ENCODE data around the gene SRRM3. TPM values are rescaled to one million over a fixed set of nuclear protein-coding genes. Genes with fewer than 3 reads are reported as not detected.

The SRRM3 gene
- total RNA-seq, 4 donors from 2014 or later: 1.8 to 2.6 (median 2.1) TPM

- TF ChIP-seq CTCF (IDR thresholded peaks at IDR 0.05; ENCODE audit: low read depth): no peak
These were observed 66.7 kb downstream of the SRRM3 start for GRCh38 chr7:76268376-76268775.

- no peak for TF ChIP-seq CTCF (IDR thresholded peaks at IDR 0.05; ENCODE audit: low read depth)
These were observed 68.2 kb downstream of the SRRM3 start for GRCh38 chr7:76269895-76270294.

GRCh38 chr7:76272142-76272541 lies 70.4 kb downstream of the SRRM3 start:
- no peak for TF ChIP-seq CTCF (IDR thresholded peaks at IDR 0.05; ENCODE audit: low read depth)

- no peak for TF ChIP-seq CTCF (IDR thresholded peaks at IDR 0.05; ENCODE audit: low read depth)
These were observed 71.3 kb downstream of the SRRM3 start for GRCh38 chr7:76272851-76273497.

- TF ChIP-seq CTCF (IDR thresholded peaks at IDR 0.05; ENCODE audit: low read depth): no peak
These were observed 71.8 kb downstream of the SRRM3 start for GRCh38 chr7:76273503-76273902.

- no peak for TF ChIP-seq CTCF (IDR thresholded peaks at IDR 0.05; ENCODE audit: low read depth)
These were observed 76.8 kb downstream of the SRRM3 start for GRCh38 chr7:76278540-76278939.

- no peak for TF ChIP-seq CTCF (IDR thresholded peaks at IDR 0.05; ENCODE audit: low read depth)
These were observed 78.7 kb downstream of the SRRM3 start for GRCh38 chr7:76280408-76280807.

Measured in subcutaneous adipose tissue (tissue), 4 donors.